Endothelial cell of umbilical vein (primary cell): ENCODE results near the gene PERM1.

ENCODE experiments used
- CTCF ChIP-seq, 2 donors: IDR thresholded peaks; 1 replicate in 1 of 2; 2 replicates in 1 of 2; pipeline ENCODE4 v1.5.1; 2011; ENCODE audit warnings: low read length in 2 of 2, mild to moderate bottlenecking in 2 of 2, moderate library complexity in 2 of 2, control low read depth in 1 of 2, inconsistent platforms in 1 of 2, low read depth in 1 of 2; ENCODE audit not compliant: insufficient read depth in 1 of 2; ENCODE audit errors: extremely low read depth in 1 of 2
- EZH2 ChIP-seq: IDR thresholded peaks from 2 replicates; pipeline ENCODE4 v1.6.1; 2012; ENCODE audit warnings: borderline replicate concordance, low read depth, mild to moderate bottlenecking, moderate library complexity, low read length, inconsistent platforms; ENCODE audit not compliant: severe bottlenecking
- GATA2 ChIP-seq: IDR thresholded peaks from 2 replicates; pipeline ENCODE4 v1.7.0; 2011; ENCODE audit warnings: low read depth, mild to moderate bottlenecking, moderate library complexity, mixed read lengths, low read length; ENCODE audit not compliant: insufficient read length, insufficient read depth
- JUN ChIP-seq: IDR thresholded peaks from 2 replicates; pipeline ENCODE4 v1.6.1; 2011; ENCODE audit warnings: borderline replicate concordance, low read depth; ENCODE audit not compliant: insufficient read length, insufficient read depth
- MYC ChIP-seq: IDR thresholded peaks from one replicate; pipeline ENCODE4 v1.6.1; 2011; ENCODE audit warnings: mild to moderate bottlenecking, low read depth, low read length

GRCh38 chr1:1019122-1019999, 37.5 kb upstream of the PERM1 start:
- TF ChIP-seq CTCF (IDR thresholded peaks at IDR 0.05; ENCODE audit: extremely low read depth in 1 of 2, insufficient read depth in 1 of 2, low read depth in 1 of 2, low read length in 2 of 2) (peak; percentile 21 to 54), GATA2 (no peak), EZH2 (no peak), JUN (no peak), MYC (no peak)
